GM06990 (cell line): ENCODE data around the gene ATP10A.

Experiments used
- DNase-seq: peaks from one replicate; pipeline ENCODE4 v3.0.0-alpha.2; 2011; ENCODE audit not compliant: insufficient read length; ENCODE audit errors: extremely low read depth
- H3K27me3 ChIP-seq: replicated peaks from 2 replicates; pipeline ENCODE4 v1.6.0; 2011; ENCODE audit warnings: low read length; ENCODE audit not compliant: control insufficient read depth, insufficient read depth
- H3K36me3 ChIP-seq: 2 replicates; pipeline ENCODE4 v1.5.1; 2011; ENCODE audit warnings: low read length; ENCODE audit not compliant: control insufficient read depth, insufficient read depth
- H3K4me3 ChIP-seq: replicated peaks from 2 replicates; pipeline ENCODE4 v1.5.1; 2011; ENCODE audit warnings: low read depth, mild to moderate bottlenecking, control low read depth, low read length
- CTCF ChIP-seq: IDR thresholded peaks from 2 replicates; pipeline ENCODE4 v1.5.1; 2011; ENCODE audit warnings: low read length, control low read depth, mild to moderate bottlenecking, inconsistent platforms; ENCODE audit not compliant: insufficient read depth, poor library complexity, severe bottlenecking

Gene ATP10A

GRCh38 chr15:25730918-25731317, 132.2 kb downstream of the ATP10A start:
- H3K4me3 ChIP-seq, result no peak overlapping the region
- DNase-seq, result no peak
- no peak for TF ChIP-seq CTCF
- no peaks in the 10 kb centered on the region for H3K27me3 ChIP-seq
- no peaks in the 10 kb centered on the region for H3K36me3 ChIP-seq

DNA sequence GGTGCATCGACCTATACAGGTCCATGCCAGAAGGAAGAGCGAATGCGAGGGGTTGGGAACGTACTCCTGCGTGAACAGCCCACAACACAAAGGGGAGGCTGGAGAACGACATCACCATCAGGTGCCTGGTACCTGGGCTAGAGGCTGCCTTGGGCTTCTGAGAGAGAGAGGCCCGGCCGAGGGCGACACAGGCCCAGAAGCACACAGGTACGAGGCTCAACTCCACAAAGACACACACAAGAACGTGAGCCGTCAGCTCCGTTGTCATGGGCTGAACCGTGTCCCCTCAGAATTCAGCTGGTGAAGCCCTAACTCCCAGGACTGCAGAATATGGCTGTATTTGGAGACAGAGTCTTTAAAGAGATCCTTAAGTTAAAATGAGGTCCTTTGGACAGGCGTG, 134.3 kb downstream of the ATP10A start:
- no peak overlapping the region for H3K4me3 ChIP-seq
- no peaks in the 10 kb centered on the region for H3K36me3 ChIP-seq
- H3K27me3 ChIP-seq, result no peaks in the 10 kb centered on the region
- no peak for DNase-seq
- TF ChIP-seq CTCF, result no peak

DNA sequence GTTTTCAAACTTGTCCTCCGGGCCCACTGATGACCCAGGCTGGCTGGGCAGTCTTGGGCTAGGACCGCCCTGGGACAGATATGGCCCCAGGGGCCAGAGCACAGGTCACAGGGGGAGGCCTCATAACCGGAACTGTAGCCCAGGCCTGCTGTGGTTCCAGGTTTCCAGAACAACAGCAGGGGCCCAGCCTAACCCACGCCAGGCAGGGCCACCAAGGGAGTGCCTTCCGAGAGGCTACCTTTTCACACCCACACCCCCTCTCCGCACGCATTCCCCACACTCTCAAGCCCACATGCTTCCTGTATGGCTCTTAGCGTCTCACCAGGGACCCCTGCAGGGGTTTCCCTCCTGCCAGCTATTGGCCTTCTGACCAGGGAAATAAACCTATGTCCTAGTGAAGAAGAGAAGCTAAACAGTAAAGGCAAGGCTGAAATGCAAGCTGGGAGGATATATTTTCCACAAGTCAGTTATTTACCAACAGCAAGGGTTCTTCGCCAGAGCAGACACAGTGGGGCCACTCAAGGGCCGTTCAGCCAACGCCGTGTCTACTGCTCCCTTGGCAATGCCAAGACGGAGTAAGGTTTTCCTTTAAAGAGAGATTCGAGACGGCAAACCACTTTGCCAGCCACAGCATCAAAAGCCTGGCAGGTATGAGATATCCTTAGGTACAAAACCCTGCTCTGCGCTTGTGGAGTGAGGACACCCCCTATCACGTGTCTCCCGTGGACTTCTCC, 135.1 kb downstream of the ATP10A start:
- no peaks in the 10 kb centered on the region for H3K36me3 ChIP-seq
- no peak for TF ChIP-seq CTCF
- DNase-seq, result no peak
- no peak overlapping the region for H3K4me3 ChIP-seq
- H3K27me3 ChIP-seq, result no peaks in the 10 kb centered on the region

- DNase-seq, result no peak
- H3K36me3 ChIP-seq, result no peaks in the 10 kb centered on the region
These were observed 136.0 kb downstream of the ATP10A start for GRCh38 chr15:25727116-25727515.

DNA sequence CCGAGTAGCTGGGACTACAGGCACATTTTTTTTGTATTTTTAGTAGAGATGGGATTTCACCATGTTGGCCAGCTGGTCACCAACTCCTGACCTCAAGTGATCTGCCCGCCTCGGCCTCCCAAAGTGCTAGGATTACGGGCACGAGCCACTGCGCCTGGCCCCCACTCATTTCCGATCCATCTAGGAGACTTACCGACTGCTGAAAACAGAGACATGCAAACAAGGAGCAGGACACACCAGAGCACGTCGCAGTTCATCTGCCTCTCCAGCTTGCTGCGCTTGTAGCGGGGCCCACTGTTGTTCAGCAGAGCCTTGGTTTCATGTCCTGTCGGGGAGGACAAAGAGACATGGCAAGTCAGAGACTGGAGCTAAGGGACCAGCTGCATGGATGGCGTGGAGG, 137.4 kb downstream of the ATP10A start:
- Histone ChIP-seq H3K27me3 (no peaks in the 10 kb centered on the region), H3K36me3 (no peaks in the 10 kb centered on the region), H3K4me3 (no peak overlapping the region)
- no peak for TF ChIP-seq CTCF
- DNase-seq, result no peak

More at GRCh38 chr15:25727116-25727515, 136.0 kb downstream of the ATP10A start:
- Histone ChIP-seq H3K4me3 (no peak overlapping the region), H3K27me3 (no peaks in the 10 kb centered on the region)
- TF ChIP-seq CTCF, result no peak

- H3K27me3 ChIP-seq, result no peaks in the 10 kb centered on the region
- DNase-seq, result no peak
- H3K4me3 ChIP-seq, result no peak overlapping the region
- no peak for TF ChIP-seq CTCF
- no peaks in the 10 kb centered on the region for H3K36me3 ChIP-seq
These were observed 138.2 kb downstream of the ATP10A start for GRCh38 chr15:25724899-25725298.
